PC-3 (cell line): Measurements from ENCODE around the gene FBXO45.

Source experiments
- CTCF ChIP-seq: fragments of 300-600 bp; sonication (generic); conservative IDR thresholded peaks from 2 replicates; pipeline ENCODE4 v1.5.1; 2017; ENCODE audit warnings: antibody characterized with exemption, low read depth, mild to moderate bottlenecking, low read length
- EZH2 ChIP-seq: fragments of 300-600 bp; sonication (generic); IDR thresholded peaks from one replicate; pipeline ENCODE4 v1.6.1; 2017; ENCODE audit warnings: antibody characterized with exemption, mild to moderate bottlenecking, low read length; ENCODE audit not compliant: unreplicated experiment

DNA sequence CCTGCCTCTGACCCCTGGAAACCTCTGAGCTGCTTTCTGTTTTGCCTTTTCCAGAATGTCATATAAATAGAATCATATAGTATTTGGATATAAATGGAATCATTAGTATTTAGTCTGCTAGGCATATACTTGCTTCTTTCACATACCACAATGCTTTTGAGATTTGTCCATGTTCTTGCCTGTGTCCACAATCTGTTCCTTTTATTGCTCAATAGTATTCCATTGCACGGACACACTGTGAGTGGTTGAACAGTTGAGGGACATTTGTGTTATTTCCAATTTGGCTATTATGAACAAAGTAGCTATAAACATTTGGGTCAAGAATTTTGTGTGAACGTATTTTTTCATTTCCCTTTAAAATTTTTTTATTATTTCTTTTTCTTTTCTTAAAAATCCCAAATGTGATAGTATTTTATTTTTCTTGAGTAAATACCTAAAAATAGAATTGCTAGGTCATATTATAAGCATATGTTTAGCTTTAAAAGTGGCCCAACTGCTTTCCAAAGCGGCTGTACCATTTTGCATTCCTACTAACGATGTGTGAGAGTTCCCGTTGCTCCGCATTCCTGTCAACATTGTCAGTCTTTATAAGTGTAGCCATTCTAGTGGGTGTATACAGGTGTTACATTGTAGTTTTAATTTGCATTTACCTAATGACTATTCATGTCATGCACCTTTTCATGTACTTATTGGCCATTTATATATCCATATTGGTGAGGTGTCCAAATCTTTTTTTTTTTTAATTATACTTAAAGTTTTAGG lies 26.6 kb upstream of the FBXO45 start:
- TF ChIP-seq CTCF (no peak), EZH2 (no peak)
